Measurements from ENCODE around the gene PPP1R1A. TPM values are rescaled to one million over a fixed set of nuclear protein-coding genes. Genes with fewer than 3 reads are reported as not detected.

The PPP1R1A gene
- total RNA-seq, 1 experiment from 2014 or later = 8.5 TPM

DNA sequence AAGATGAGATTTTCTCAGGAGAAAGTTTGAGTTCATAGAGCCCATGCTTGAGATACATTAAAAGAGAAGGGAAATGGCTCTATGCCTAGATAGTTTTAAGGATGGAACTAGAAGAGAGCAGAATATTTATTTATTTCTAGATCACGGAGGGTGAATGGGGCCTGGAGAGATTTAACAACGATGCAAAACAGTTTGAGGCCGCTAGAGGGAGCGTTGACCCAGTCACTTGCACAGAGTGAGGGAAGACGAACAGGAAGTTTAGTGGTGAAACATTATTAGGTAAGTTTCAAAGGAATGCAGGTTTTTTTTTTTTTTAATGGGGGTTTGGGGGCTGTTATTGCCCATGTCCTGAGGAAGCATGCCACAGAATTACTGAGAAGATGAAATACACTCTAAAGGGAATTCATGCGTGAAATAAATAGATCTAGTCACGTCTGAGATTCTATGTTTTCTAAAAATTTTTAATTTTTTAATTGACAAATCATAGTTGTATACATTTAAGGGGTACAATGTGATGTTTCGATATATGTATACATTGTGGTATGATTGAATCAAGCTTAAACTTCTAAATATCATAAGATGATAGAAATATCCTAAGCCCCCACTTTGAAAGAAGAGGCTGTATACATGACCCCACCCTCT, 14.8 kb upstream of the PPP1R1A start:
- H2BK12ac ChIP-seq (ENCODE audit: insufficient read length, low read depth, low read length) = no peak overlapping the region
- no peak overlapping the region for H2BK15ac ChIP-seq (ENCODE audit: low read depth, low read length)
- H2AK5ac ChIP-seq (ENCODE audit: insufficient read length, low read length) = no peak overlapping the region
- H4K20me1 ChIP-seq (ENCODE audit: control insufficient read depth, insufficient read depth, insufficient read length) = no peaks in the 10 kb centered on the region
- H4K91ac ChIP-seq (ENCODE audit: insufficient read length, low read depth, low read length) = no peak overlapping the region
- peak; percentile 72 for DNase-seq
- peaks cover 66% of the 10 kb centered on the region for H3K27me3 Mint-ChIP-seq (ENCODE audit: low read depth)
- no peak overlapping the region for H4K8ac ChIP-seq (replicated peaks; ENCODE audit: insufficient read length, low read depth, low read length)
- no peak overlapping the region for H2AFZ ChIP-seq (ENCODE audit: low read length)
- no peak overlapping the region for H3T11ph ChIP-seq (ENCODE audit: low read length)
- no peak overlapping the region for H3K27ac ChIP-seq (ENCODE audit: insufficient read length, low read depth, low read length)
- no peak overlapping the region for H2BK120ac ChIP-seq (ENCODE audit: low read depth, low read length, poor library complexity, severe bottlenecking)
- H3K9ac ChIP-seq (ENCODE audit: extremely low read depth, insufficient read length, low read length) = no peak overlapping the region
- no peaks in the 10 kb centered on the region for H3K23me2 ChIP-seq (ENCODE audit: insufficient read length, low read depth, low read length, poor library complexity, severe bottlenecking)
- no peaks in the 10 kb centered on the region for H3K9me3 Mint-ChIP-seq
- no peaks in the 10 kb centered on the region for H3K79me2 ChIP-seq (ENCODE audit: insufficient read depth, low read length)
- H2BK20ac ChIP-seq (ENCODE audit: low read depth, low read length, poor library complexity, severe bottlenecking) = no peak overlapping the region
- WGBS (ENCODE audit: extremely low coverage, insufficient read length, low lambda C conversion rate) = no CpG with 5 or more reads among the region's 8 CpGs
- no peak overlapping the region for H3K4ac ChIP-seq (ENCODE audit: low read depth, low read length)
- H3K18ac ChIP-seq (ENCODE audit: insufficient read length, low read depth, low read length) = no peak overlapping the region
- TF ChIP-seq, protein P1, sequence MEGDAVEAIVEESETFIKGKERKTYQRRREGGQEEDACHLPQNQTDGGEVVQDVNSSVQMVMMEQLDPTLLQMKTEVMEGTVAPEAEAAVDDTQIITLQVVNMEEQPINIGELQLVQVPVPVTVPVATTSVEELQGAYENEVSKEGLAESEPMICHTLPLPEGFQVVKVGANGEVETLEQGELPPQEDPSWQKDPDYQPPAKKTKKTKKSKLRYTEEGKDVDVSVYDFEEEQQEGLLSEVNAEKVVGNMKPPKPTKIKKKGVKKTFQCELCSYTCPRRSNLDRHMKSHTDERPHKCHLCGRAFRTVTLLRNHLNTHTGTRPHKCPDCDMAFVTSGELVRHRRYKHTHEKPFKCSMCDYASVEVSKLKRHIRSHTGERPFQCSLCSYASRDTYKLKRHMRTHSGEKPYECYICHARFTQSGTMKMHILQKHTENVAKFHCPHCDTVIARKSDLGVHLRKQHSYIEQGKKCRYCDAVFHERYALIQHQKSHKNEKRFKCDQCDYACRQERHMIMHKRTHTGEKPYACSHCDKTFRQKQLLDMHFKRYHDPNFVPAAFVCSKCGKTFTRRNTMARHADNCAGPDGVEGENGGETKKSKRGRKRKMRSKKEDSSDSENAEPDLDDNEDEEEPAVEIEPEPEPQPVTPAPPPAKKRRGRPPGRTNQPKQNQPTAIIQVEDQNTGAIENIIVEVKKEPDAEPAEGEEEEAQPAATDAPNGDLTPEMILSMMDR (conservative IDR thresholded peaks at IDR 0.05) = peak; percentile 86
- H3K4me1 Mint-ChIP-seq = no peaks in the 10 kb centered on the region
- H3K56ac ChIP-seq (ENCODE audit: insufficient read length, low read depth, low read length) = no peak overlapping the region
- H3K9me3 ChIP-seq (ENCODE audit: control insufficient read depth, low read depth, low read length) = no peaks in the 10 kb centered on the region
- no peak overlapping the region for H3K27ac Mint-ChIP-seq
- H3K27me3 ChIP-seq (ENCODE audit: insufficient read depth, low read length) = no peaks in the 10 kb centered on the region; the same call in 1 of the 2 replicates
- H2BK5ac ChIP-seq (ENCODE audit: insufficient read length, low read length) = no peak overlapping the region
- no peaks in the 10 kb centered on the region; a peak in 1 of 7 replicates for H3K36me3 Mint-ChIP-seq (ENCODE audit: insufficient read depth in 1 of 3, low read depth in 3 of 3)
- H3K23ac ChIP-seq (ENCODE audit: insufficient read length, low read depth, low read length) = no peak overlapping the region
- H3K14ac ChIP-seq (ENCODE audit: insufficient read depth, low read length) = no peak overlapping the region
- H4K5ac ChIP-seq (ENCODE audit: insufficient read length, low read depth, low read length) = no peak overlapping the region
- no peaks in the 10 kb centered on the region for H3K79me1 ChIP-seq (ENCODE audit: insufficient read depth, low read depth, low read length, poor library complexity, severe bottlenecking)
- no peak overlapping the region; a peak in 1 of 5 replicates for H3K4me3 Mint-ChIP-seq
- no peak overlapping the region for H3K4me2 ChIP-seq (ENCODE audit: insufficient read depth, insufficient read length, low read length)
- no peaks in the 10 kb centered on the region for H3K4me1 ChIP-seq (ENCODE audit: insufficient read depth, low read length)
